Uterus (tissue), 2 donors: ENCODE data around the gene HPSE.

Experiments used
- POLR2A ChIP-seq, 2 donors: fragments of 450-650 bp; IDR thresholded peaks; one replicate each; pipeline ENCODE4 v1.6.1; 2016; ENCODE audit warnings: antibody characterized with exemption in 2 of 2, mild to moderate bottlenecking in 1 of 2, moderate library complexity in 1 of 2
- TF ChIP-seq, protein P1 (sequence below), 4 experiments: fragments of 200-600 bp in 2 of 4; fragments of 450-650 bp in 2 of 4; sonication (generic) in 2 of 4; IDR thresholded peaks; one replicate each; pipeline ENCODE4 v1.5.1; 2016 to 2019; ENCODE audit warnings: antibody characterized with exemption in 4 of 4, mild to moderate bottlenecking in 2 of 4, moderate library complexity in 1 of 4

DNA sequence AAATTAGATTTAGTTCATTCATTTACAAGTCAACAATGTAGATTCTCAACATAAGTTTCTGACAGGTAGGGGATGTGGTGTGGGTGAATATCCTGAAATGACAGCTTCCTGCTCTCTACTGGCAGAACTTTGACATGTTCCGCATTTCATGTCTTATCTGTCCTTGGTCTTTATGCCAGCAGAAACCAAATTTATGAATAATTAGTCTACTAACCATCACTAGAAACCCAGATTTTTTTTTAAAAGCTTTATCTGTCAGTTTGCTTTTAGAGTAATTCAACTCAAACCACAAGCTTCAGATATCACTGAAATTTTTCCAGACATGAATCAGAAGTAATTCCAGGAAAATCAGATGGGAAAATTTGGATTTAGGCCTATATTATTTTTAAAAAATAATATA, 68.0 kb downstream of the HPSE start:
- TF ChIP-seq, protein P1, sequence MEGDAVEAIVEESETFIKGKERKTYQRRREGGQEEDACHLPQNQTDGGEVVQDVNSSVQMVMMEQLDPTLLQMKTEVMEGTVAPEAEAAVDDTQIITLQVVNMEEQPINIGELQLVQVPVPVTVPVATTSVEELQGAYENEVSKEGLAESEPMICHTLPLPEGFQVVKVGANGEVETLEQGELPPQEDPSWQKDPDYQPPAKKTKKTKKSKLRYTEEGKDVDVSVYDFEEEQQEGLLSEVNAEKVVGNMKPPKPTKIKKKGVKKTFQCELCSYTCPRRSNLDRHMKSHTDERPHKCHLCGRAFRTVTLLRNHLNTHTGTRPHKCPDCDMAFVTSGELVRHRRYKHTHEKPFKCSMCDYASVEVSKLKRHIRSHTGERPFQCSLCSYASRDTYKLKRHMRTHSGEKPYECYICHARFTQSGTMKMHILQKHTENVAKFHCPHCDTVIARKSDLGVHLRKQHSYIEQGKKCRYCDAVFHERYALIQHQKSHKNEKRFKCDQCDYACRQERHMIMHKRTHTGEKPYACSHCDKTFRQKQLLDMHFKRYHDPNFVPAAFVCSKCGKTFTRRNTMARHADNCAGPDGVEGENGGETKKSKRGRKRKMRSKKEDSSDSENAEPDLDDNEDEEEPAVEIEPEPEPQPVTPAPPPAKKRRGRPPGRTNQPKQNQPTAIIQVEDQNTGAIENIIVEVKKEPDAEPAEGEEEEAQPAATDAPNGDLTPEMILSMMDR (IDR thresholded peaks at IDR 0.05), result no peak
- no peak for TF ChIP-seq POLR2A (IDR thresholded peaks at IDR 0.05)
